GM18502 (cell line): ENCODE measurements around the gene PCDHB4.
"Not testable (repeated sequence)": the region's sequence is repeated elsewhere in the genome, so short reads cannot be mapped to it uniquely, and the experiment has no call there.

ENCODE experiments used
- ATAC-seq: cut with Tn5 transposase; IDR thresholded peaks from one replicate; pipeline ENCODE4 v1.9.1; 2021; ENCODE audit warnings: mild to moderate bottlenecking; ENCODE audit not compliant: unreplicated experiment, poor library complexity

The PCDHB4 gene

GRCh38 chr5:141121563-141121962 lies at the start of gene PCDHB4:
Gene PCDHB4, plus strand, starts transcription at chr5:141121818. Its CDS starts 181 bp downstream, at chr5:141121999.
- ATAC-seq = no peak

GRCh38 chr5:141077826-141078225 lies 43.8 kb upstream of the PCDHB4 start:
- no peak for ATAC-seq

DNA sequence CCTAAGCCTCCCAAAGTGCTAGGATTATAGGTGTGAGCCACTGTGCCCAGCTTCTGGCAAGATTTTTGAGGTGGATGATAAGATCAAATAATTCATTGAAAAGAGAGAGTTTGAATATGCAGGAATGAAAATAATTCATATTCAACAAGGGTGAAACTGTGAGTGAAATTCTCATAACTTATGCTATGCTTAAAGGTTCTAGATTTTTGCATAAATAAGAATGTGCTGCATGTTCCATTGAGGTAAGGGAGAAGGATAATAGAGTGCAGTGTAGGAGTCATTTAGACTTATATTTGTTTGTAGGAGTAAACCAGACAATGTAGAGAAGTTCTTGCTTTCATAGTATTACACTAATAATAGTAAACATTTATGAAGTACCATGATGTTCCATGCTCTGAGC lies 39.4 kb upstream of the PCDHB4 start:
- no peak for ATAC-seq

DNA sequence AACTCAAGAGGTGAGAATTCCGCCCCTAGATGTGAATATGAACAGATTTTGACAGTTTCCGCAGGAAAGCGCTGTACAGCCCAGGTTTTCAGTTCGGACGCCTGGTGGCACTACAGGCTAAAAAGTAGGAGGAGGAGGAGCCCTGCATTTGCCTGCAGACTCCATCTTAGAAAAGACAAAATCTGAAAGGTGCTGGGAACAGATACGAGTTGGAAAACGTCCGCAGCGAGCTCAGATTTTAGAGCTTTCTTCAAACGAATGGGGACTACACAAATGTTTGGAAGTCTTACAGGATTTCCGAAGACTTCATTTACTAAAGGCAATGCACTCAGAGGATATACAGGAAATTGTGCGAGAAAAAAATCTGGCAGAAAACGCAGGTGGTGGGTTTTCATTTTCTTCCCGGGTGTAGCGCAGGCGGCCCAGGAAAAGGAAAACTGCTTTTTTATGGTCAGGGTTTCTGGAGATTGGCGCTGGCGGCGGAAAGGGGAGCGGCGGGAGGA lies 37.1 kb upstream of the PCDHB4 start:
- ATAC-seq = no peak

- ATAC-seq = no peak
Measured at GRCh38 chr5:141094481-141095262, 26.9 kb upstream of the PCDHB4 start, which contains the start of gene PCDHB2. Gene PCDHB2, plus strand, starts transcription at chr5:141094615. Its CDS starts 176 bp downstream, at chr5:141094791.

DNA sequence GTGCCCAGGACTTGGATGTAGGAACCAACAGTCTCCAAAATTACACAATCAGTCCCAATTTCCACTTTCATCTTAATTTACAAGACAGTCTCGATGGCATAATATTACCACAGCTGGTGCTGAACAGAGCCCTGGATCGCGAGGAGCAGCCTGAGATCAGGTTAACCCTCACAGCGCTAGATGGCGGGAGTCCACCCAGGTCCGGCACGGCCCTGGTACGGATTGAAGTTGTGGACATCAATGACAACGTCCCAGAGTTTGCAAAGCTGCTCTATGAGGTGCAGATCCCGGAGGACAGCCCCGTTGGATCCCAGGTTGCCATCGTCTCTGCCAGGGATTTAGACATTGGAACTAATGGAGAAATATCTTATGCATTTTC lies 26.4 kb upstream of the PCDHB4 start:
- ATAC-seq = no peak

DNA sequence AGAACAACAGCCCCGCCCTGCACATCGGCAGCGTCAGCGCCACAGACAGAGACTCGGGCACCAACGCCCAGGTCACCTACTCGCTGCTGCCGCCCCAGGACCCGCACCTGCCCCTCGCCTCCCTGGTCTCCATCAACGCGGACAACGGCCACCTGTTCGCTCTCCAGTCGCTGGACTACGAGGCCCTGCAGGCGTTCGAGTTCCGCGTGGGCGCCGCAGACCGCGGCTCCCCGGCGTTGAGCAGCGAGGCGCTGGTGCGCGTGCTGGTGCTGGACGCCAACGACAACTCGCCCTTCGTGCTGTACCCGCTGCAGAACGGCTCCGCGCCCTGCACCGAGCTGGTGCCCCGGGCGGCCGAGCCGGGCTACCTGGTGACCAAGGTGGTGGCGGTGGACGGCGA lies 25.4 kb upstream of the PCDHB4 start:
- ATAC-seq = not testable (repeated sequence)

DNA sequence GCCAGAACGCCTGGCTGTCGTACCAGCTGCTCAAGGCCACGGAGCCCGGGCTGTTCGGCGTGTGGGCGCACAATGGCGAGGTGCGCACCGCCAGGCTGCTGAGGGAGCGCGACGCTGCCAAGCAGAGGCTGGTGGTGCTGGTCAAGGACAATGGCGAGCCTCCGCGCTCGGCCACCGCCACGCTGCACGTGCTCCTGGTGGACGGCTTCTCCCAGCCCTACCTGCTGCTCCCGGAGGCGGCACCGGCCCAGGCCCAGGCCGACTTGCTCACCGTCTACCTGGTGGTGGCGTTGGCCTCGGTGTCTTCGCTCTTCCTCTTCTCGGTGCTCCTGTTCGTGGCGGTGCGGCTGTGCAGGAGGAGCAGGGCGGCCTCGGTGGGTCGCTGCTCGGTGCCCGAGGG lies 25.0 kb upstream of the PCDHB4 start:
- not testable (repeated sequence) for ATAC-seq

GRCh38 chr5:141100243-141100805 lies 21.3 kb upstream of the PCDHB4 start, which contains the start of gene PCDHB3:
Gene PCDHB3, plus strand, starts transcription at chr5:141100473. Its CDS starts 177 bp downstream, at chr5:141100650.
- ATAC-seq = no peak

- no peak for ATAC-seq
Measured at GRCh38 chr5:141101059-141101458, 20.6 kb upstream of the PCDHB4 start.

GRCh38 chr5:141102070-141102469 lies 19.5 kb upstream of the PCDHB4 start:
- ATAC-seq = not testable (repeated sequence)

DNA sequence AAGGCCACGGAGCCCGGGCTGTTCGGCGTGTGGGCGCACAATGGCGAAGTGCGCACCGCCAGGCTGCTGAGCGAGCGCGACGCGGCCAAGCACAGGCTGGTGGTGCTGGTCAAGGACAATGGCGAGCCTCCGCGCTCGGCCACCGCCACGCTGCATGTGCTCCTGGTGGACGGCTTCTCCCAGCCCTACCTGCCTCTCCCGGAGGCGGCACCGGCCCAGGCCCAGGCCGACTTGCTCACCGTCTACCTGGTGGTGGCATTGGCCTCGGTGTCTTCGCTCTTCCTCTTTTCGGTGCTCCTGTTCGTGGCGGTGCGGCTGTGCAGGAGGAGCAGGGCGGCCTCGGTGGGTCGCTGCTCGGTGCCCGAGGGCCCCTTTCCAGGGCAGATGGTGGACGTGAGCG lies 19.1 kb upstream of the PCDHB4 start:
- not testable (repeated sequence) for ATAC-seq

- ATAC-seq = no peak
Measured at GRCh38 chr5:141105350-141105749, 16.3 kb upstream of the PCDHB4 start.

DNA sequence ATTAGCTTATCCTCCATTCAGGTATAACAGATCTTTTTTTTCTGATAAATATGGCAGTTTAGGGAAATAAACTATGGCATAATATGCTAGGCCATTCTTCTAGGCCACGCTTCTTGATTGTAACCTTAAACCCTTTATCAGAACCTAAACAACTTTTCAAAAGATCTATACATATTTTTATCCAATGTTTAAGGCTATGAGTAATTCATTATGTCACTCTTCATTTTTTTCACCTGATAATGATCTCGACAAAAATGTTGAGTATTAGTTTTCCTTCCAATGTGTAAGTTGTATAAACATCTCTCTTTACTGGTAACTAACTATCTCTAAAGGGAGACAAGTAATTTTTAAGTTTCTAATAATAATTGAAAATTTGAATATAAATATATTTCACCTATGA lies 2.4 kb upstream of the PCDHB4 start:
- ATAC-seq = no peak

- no peak for ATAC-seq
Measured at GRCh38 chr5:141121985-141122384, 367 bp downstream of the PCDHB4 start.

GRCh38 chr5:141123396-141124135 lies 1.9 kb downstream of the PCDHB4 start:
- ATAC-seq = not testable (repeated sequence)

DNA sequence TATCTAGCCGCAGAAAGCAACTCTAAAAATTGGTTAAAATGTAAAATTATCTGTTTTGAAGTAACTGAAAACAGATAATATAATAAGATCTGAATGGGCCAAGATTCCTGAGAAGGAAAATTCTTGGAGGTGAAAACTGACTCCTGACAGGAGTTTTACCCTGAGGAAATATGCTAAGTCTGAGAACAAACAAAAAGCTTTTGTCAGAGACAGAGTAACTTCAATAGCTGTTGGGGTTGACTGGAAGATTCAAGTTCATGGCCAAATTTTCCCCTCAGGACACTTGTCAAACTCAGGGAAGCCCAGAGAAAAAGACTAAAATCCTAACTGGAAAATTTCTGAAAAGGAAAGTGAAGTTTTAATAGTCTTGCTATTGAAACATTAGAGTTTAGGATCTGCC lies 5.7 kb downstream of the PCDHB4 start:
- ATAC-seq = no peak

- no peak for ATAC-seq
Measured at GRCh38 chr5:141135030-141135717, 13.6 kb downstream of the PCDHB4 start, which contains the start of gene PCDHB5. Gene PCDHB5, plus strand, starts transcription at chr5:141135206. Its CDS starts 229 bp downstream, at chr5:141135435.

GRCh38 chr5:141135718-141136266 lies 14.2 kb downstream of the PCDHB4 start:
- no peak for ATAC-seq

GRCh38 chr5:141137346-141137745 lies 15.7 kb downstream of the PCDHB4 start:
- not testable (repeated sequence) for ATAC-seq
